ENCODE measurements around the gene ERO1B. TPM values are rescaled to one million over a fixed set of nuclear protein-coding genes. Genes with fewer than 3 reads are reported as not detected.
A peak's percentile ranks its signal among the peaks of the same experiment; 100 is the strongest.

The ERO1B gene
- total and polyA plus RNA-seq, 2 donors = 4.3 to 14.2 TPM

DNA sequence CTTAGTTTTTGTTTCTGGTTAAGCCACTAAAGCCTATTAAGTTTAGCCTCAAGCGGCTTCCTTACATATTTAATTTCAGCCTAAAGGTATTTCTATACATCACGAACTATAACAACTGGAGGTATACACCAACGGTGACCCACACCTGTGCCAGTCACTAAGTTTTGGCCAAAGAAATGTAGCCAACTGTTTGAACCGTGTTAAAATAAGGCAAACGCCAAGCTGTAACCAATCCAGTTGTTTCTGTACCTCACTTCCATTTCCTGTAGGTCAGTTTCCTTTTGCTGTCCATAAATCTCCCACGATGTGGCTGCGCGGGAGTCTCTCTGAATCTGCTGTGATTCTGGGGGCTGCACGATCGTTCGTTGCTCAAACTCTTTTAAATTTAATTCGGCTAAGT, 5.6 kb upstream of the ERO1B start:
- H3K36me3 ChIP-seq (ENCODE audit: control insufficient read depth in 2 of 2, insufficient read depth in 2 of 2, low read length in 1 of 2) = no peaks in the 10 kb centered on the region
- H3K9me3 ChIP-seq (ENCODE audit: control insufficient read depth in 2 of 2, insufficient read depth in 1 of 2, low read length in 1 of 2) = no peaks in the 10 kb centered on the region
- no peak for DNase-seq (ENCODE audit: low read depth in 6 of 9, low spot score in 9 of 9)
- peaks cover 12 to 16% of the 10 kb centered on the region in 2 donors for H3K4me1 ChIP-seq (ENCODE audit: control insufficient read depth in 2 of 2, insufficient read depth in 2 of 2, low read length in 2 of 2)
- H3K27me3 ChIP-seq (ENCODE audit: control insufficient read depth in 2 of 2, insufficient read depth in 1 of 2, low read length in 1 of 2) = no peaks in the 10 kb centered on the region
- no peak overlapping the region for H3K4me3 ChIP-seq (ENCODE audit: low read length in 2 of 2)
- 97% methylated on average over 12 of the region's 12 CpGs for WGBS
- no peak overlapping the region for H3K27ac ChIP-seq (ENCODE audit: low read depth in 1 of 2, low read length in 1 of 2)

- H3K27me3 ChIP-seq (ENCODE audit: control insufficient read depth in 2 of 2, insufficient read depth in 1 of 2, low read length in 1 of 2) = peaks cover 0 to 7% of the 10 kb centered on the region in 2 donors
- H3K4me3 ChIP-seq (ENCODE audit: low read length in 2 of 2) = no peak overlapping the region
- WGBS = 7% methylated on average over 2 of the region's 2 CpGs
- H3K27ac ChIP-seq (ENCODE audit: low read depth in 1 of 2, low read length in 1 of 2) = peak overlapping the region in 1 of 2 donors; percentile 59
- peak in 7 of 9 donors; percentile 18 to 70 (median 42) for DNase-seq (ENCODE audit: low read depth in 6 of 9, low spot score in 9 of 9)
- no peaks in the 10 kb centered on the region for H3K9me3 ChIP-seq (ENCODE audit: control insufficient read depth in 2 of 2, insufficient read depth in 1 of 2, low read length in 1 of 2)
- H3K4me1 ChIP-seq (ENCODE audit: control insufficient read depth in 2 of 2, insufficient read depth in 2 of 2, low read length in 2 of 2) = peaks cover 13 to 25% of the 10 kb centered on the region in 2 donors
- H3K36me3 ChIP-seq (ENCODE audit: control insufficient read depth in 2 of 2, insufficient read depth in 2 of 2, low read length in 1 of 2) = no peaks in the 10 kb centered on the region
These were observed 2.5 kb upstream of the ERO1B start for GRCh38 chr1:236284291-236284721.

- WGBS = 88% methylated on average over 2 of the region's 2 CpGs
- Histone ChIP-seq H3K27me3 (ENCODE audit: control insufficient read depth in 2 of 2, insufficient read depth in 1 of 2, low read length in 1 of 2) (peaks cover 0 to 7% of the 10 kb centered on the region in 2 donors), H3K27ac (ENCODE audit: low read depth in 1 of 2, low read length in 1 of 2) (no peak overlapping the region), H3K9me3 (ENCODE audit: control insufficient read depth in 2 of 2, insufficient read depth in 1 of 2, low read length in 1 of 2) (no peaks in the 10 kb centered on the region), H3K36me3 (ENCODE audit: control insufficient read depth in 2 of 2, insufficient read depth in 2 of 2, low read length in 1 of 2) (no peaks in the 10 kb centered on the region), H3K4me3 (ENCODE audit: low read length in 2 of 2) (peak overlapping the region in 1 of 2 donors; percentile 89), H3K4me1 (ENCODE audit: control insufficient read depth in 2 of 2, insufficient read depth in 2 of 2, low read length in 2 of 2) (peaks cover 13 to 25% of the 10 kb centered on the region in 2 donors)
- no peak for DNase-seq (ENCODE audit: low read depth in 6 of 9, low spot score in 9 of 9)
These were observed 961 bp upstream of the ERO1B start for GRCh38 chr1:236282719-236283118.

DNA sequence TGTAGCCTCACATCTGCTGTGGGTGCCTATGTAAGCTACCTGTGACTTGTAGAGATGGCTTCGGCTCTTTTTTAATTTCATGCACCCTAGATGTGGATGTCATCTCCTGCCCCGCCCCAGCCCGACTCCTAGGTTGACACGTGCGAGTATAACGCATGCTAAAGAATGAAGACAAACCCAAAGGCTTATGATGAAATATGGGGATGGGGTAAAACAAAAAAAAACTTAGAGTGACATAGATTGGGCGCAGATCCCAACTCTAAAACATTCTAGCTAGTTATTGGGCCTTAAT, 613 bp upstream of the ERO1B start:
- H3K4me3 ChIP-seq (ENCODE audit: low read length in 2 of 2) = peak overlapping the region; percentile 73 to 89
- peaks cover 13 to 25% of the 10 kb centered on the region in 2 donors for H3K4me1 ChIP-seq (ENCODE audit: control insufficient read depth in 2 of 2, insufficient read depth in 2 of 2, low read length in 2 of 2)
- peak overlapping the region; percentile 64 for H3K27ac ChIP-seq (ENCODE audit: low read depth in 1 of 2, low read length in 1 of 2)
- DNase-seq (ENCODE audit: low read depth in 6 of 9, low spot score in 9 of 9) = no peak
- peaks cover 0 to 7% of the 10 kb centered on the region in 2 donors for H3K27me3 ChIP-seq (ENCODE audit: control insufficient read depth in 2 of 2, insufficient read depth in 1 of 2, low read length in 1 of 2)
- 13% methylated on average over 7 of the region's 7 CpGs for WGBS
- H3K9me3 ChIP-seq (ENCODE audit: control insufficient read depth in 2 of 2, insufficient read depth in 1 of 2, low read length in 1 of 2) = no peaks in the 10 kb centered on the region
- no peaks in the 10 kb centered on the region for H3K36me3 ChIP-seq (ENCODE audit: control insufficient read depth in 2 of 2, insufficient read depth in 2 of 2, low read length in 1 of 2)

DNA sequence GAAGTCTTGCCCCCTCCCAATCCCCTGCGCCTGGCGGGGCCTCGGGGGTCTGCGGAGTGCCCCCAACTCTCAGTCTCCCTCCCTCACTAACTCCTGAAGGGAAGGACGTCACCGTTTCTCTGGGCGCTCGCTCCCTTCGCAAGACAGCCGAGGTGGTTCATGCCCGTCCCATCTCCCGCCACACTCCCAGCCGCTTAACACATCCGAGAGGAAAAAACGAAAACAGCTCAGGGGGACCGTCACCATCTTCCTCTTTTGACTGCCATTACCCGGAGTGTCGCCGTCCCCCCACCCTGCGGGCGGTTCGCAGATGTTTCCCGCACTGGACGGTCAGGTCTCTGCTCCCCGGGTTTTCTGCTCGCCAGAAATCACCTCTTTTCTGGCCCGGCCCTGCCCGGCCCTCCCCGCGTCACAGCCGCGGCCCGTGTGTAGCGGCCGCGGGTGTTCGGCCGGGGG, 532 bp downstream of the ERO1B start:
- under 1% methylated on average over 38 of the region's 38 CpGs for WGBS

GRCh38 chr1:236280438-236281197, 1.1 kb downstream of the ERO1B start:
- H3K27me3 ChIP-seq (ENCODE audit: control insufficient read depth in 2 of 2, insufficient read depth in 1 of 2, low read length in 1 of 2) = peaks cover 0 to 7% of the 10 kb centered on the region in 2 donors
- no peak overlapping the region for H3K27ac ChIP-seq (ENCODE audit: low read depth in 1 of 2, low read length in 1 of 2)
- H3K9me3 ChIP-seq (ENCODE audit: control insufficient read depth in 2 of 2, insufficient read depth in 1 of 2, low read length in 1 of 2) = no peaks in the 10 kb centered on the region
- H3K4me1 ChIP-seq (ENCODE audit: control insufficient read depth in 2 of 2, insufficient read depth in 2 of 2, low read length in 2 of 2) = peaks cover 13 to 25% of the 10 kb centered on the region in 2 donors
- H3K36me3 ChIP-seq (ENCODE audit: control insufficient read depth in 2 of 2, insufficient read depth in 2 of 2, low read length in 1 of 2) = no peaks in the 10 kb centered on the region
- H3K4me3 ChIP-seq (ENCODE audit: low read length in 2 of 2) = peak overlapping the region; percentile 73 to 89
- WGBS = 13% methylated on average over 13 of the region's 13 CpGs
- peak in 4 of 9 donors; percentile 9 to 50 (median 19) for DNase-seq (ENCODE audit: low read depth in 6 of 9, low spot score in 9 of 9)

More for the DNA sequence above, 532 bp downstream of the ERO1B start:
- Histone ChIP-seq H3K9me3 (ENCODE audit: control insufficient read depth in 2 of 2, insufficient read depth in 1 of 2, low read length in 1 of 2) (no peaks in the 10 kb centered on the region), H3K27me3 (ENCODE audit: control insufficient read depth in 2 of 2, insufficient read depth in 1 of 2, low read length in 1 of 2) (peaks cover 0 to 7% of the 10 kb centered on the region in 2 donors), H3K4me1 (ENCODE audit: control insufficient read depth in 2 of 2, insufficient read depth in 2 of 2, low read length in 2 of 2) (peaks cover 13 to 25% of the 10 kb centered on the region in 2 donors), H3K27ac (ENCODE audit: low read depth in 1 of 2, low read length in 1 of 2) (peak overlapping the region in 1 of 2 donors; percentile 17), H3K4me3 (ENCODE audit: low read length in 2 of 2) (peak overlapping the region; percentile 73 to 89), H3K36me3 (ENCODE audit: control insufficient read depth in 2 of 2, insufficient read depth in 2 of 2, low read length in 1 of 2) (no peaks in the 10 kb centered on the region)
- DNase-seq (ENCODE audit: low read depth in 6 of 9, low spot score in 9 of 9) = peak in 5 of 9 donors; percentile 13 to 55 (median 24)

- H3K27me3 ChIP-seq (ENCODE audit: control insufficient read depth in 2 of 2, insufficient read depth in 1 of 2, low read length in 1 of 2) = no peaks in the 10 kb centered on the region
- H3K4me1 ChIP-seq (ENCODE audit: control insufficient read depth in 2 of 2, insufficient read depth in 2 of 2, low read length in 2 of 2) = peaks cover 0 to under 1% of the 10 kb centered on the region in 2 donors
- whole genome bisulfite sequencing = 94% methylated on average over 1 of the region's 1 CpG
These were observed 6.2 kb downstream of the ERO1B start for GRCh38 chr1:236275586-236275985.

DNA sequence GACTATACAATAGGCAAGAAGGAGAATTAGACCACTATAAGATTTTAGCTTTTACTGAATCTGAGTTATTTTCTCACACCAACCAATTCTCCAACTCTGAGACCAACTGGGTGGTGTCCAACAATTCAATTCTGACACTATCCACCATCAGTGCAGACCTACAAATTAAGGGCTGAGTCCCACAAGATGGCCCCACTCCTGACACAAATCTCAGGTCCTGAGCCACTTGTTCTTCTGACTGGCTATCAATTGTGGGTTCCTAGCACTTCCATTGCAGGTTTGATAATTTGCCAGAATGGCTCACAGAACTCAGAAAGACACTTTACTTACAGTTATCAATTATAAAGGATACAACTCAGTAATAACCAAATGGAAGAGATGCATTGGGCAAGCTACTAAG, 6.7 kb downstream of the ERO1B start:
- H3K36me3 ChIP-seq (ENCODE audit: control insufficient read depth in 2 of 2, insufficient read depth in 2 of 2, low read length in 1 of 2) = no peaks in the 10 kb centered on the region

More at GRCh38 chr1:236275586-236275985, 6.2 kb downstream of the ERO1B start:
- H3K36me3 ChIP-seq (ENCODE audit: control insufficient read depth in 2 of 2, insufficient read depth in 2 of 2, low read length in 1 of 2) = no peaks in the 10 kb centered on the region
- no peak overlapping the region for H3K4me3 ChIP-seq (ENCODE audit: low read length in 2 of 2)
- H3K27ac ChIP-seq (ENCODE audit: low read depth in 1 of 2, low read length in 1 of 2) = no peak overlapping the region
- no peaks in the 10 kb centered on the region for H3K9me3 ChIP-seq (ENCODE audit: control insufficient read depth in 2 of 2, insufficient read depth in 1 of 2, low read length in 1 of 2)
- DNase-seq (ENCODE audit: low read depth in 6 of 9, low spot score in 9 of 9) = no peak

GRCh38 chr1:236273358-236273757, 8.4 kb downstream of the ERO1B start:
- no peaks in the 10 kb centered on the region for H3K9me3 ChIP-seq (ENCODE audit: control insufficient read depth in 2 of 2, insufficient read depth in 1 of 2, low read length in 1 of 2)
- 97% methylated on average over 2 of the region's 2 CpGs for WGBS
- no peaks in the 10 kb centered on the region for H3K27me3 ChIP-seq (ENCODE audit: control insufficient read depth in 2 of 2, insufficient read depth in 1 of 2, low read length in 1 of 2)
- H3K4me1 ChIP-seq (ENCODE audit: control insufficient read depth in 2 of 2, insufficient read depth in 2 of 2, low read length in 2 of 2) = no peaks in the 10 kb centered on the region
- DNase-seq (ENCODE audit: low read depth in 6 of 9, low spot score in 9 of 9) = no peak
- no peaks in the 10 kb centered on the region for H3K36me3 ChIP-seq (ENCODE audit: control insufficient read depth in 2 of 2, insufficient read depth in 2 of 2, low read length in 1 of 2)
- H3K27ac ChIP-seq (ENCODE audit: low read depth in 1 of 2, low read length in 1 of 2) = no peak overlapping the region
- no peak overlapping the region for H3K4me3 ChIP-seq (ENCODE audit: low read length in 2 of 2)

More for the DNA sequence above, 6.7 kb downstream of the ERO1B start:
- no peak for DNase-seq (ENCODE audit: low read depth in 6 of 9, low spot score in 9 of 9)
- H3K4me1 ChIP-seq (ENCODE audit: control insufficient read depth in 2 of 2, insufficient read depth in 2 of 2, low read length in 2 of 2) = no peaks in the 10 kb centered on the region
- H3K27me3 ChIP-seq (ENCODE audit: control insufficient read depth in 2 of 2, insufficient read depth in 1 of 2, low read length in 1 of 2) = no peaks in the 10 kb centered on the region
- H3K9me3 ChIP-seq (ENCODE audit: control insufficient read depth in 2 of 2, insufficient read depth in 1 of 2, low read length in 1 of 2) = no peaks in the 10 kb centered on the region
- no peak overlapping the region for H3K4me3 ChIP-seq (ENCODE audit: low read length in 2 of 2)
- no peak overlapping the region for H3K27ac ChIP-seq (ENCODE audit: low read depth in 1 of 2, low read length in 1 of 2)
